Activated naive CD8-positive, alpha-beta T cell treated with anti-CD3 and anti-CD28 coated beads, Interleukin-2, amount 50 U/mL, for 24 hours (primary cell): ENCODE measurements around the gene FARP1.

Experiments used
- ATAC-seq: fragments of 150-1000 bp; cut with Tn5 transposase; one replicate; pipeline ENCODE4 v1.10.0; 2021
- DNase-seq: peaks from one replicate; pipeline ENCODE4 v3.0.0; 2021
- H3K27ac Mint-ChIP-seq: one replicate; pipeline ENCODE4 v1.8.0; 2021; ENCODE audit warnings: mild to moderate bottlenecking, mixed read lengths
- H3K27me3 Mint-ChIP-seq: one replicate; pipeline ENCODE4 v1.8.0; 2021; ENCODE audit warnings: mixed read lengths
- H3K36me3 Mint-ChIP-seq: one replicate; pipeline ENCODE4 v1.8.0; 2021; ENCODE audit warnings: low read depth, mixed read lengths
- H3K4me1 Mint-ChIP-seq: one replicate; pipeline ENCODE4 v1.8.0; 2021; ENCODE audit warnings: mixed read lengths
- H3K4me3 Mint-ChIP-seq: one replicate; pipeline ENCODE4 v1.8.0; 2021; ENCODE audit warnings: mild to moderate bottlenecking, moderate library complexity, mixed read lengths
- H3K9me3 Mint-ChIP-seq: one replicate; pipeline ENCODE4 v1.8.0; 2021; ENCODE audit warnings: mixed read lengths

The FARP1 gene

GRCh38 chr13:98322091-98322718, 179.3 kb downstream of the FARP1 start:
- peaks cover 3% of the 10 kb centered on the region for H3K27me3 Mint-ChIP-seq
- no peak overlapping the region for H3K27ac Mint-ChIP-seq
- no peak overlapping the region for H3K4me3 Mint-ChIP-seq
- no peaks in the 10 kb centered on the region for H3K9me3 Mint-ChIP-seq
- ATAC-seq: no peak
- no peaks in the 10 kb centered on the region for H3K4me1 Mint-ChIP-seq
- H3K36me3 Mint-ChIP-seq: no peaks in the 10 kb centered on the region
- DNase-seq: no peak

GRCh38 chr13:98324105-98324504, 181.2 kb downstream of the FARP1 start:
- H3K4me3 Mint-ChIP-seq: no peak overlapping the region
- no peaks in the 10 kb centered on the region for H3K9me3 Mint-ChIP-seq
- no peaks in the 10 kb centered on the region for H3K36me3 Mint-ChIP-seq
- no peak overlapping the region for H3K27ac Mint-ChIP-seq
- H3K27me3 Mint-ChIP-seq: peaks cover 6% of the 10 kb centered on the region
- no peaks in the 10 kb centered on the region for H3K4me1 Mint-ChIP-seq
- ATAC-seq: no peak
- DNase-seq: no peak

- no peak overlapping the region for H3K27ac Mint-ChIP-seq
- no peaks in the 10 kb centered on the region for H3K4me1 Mint-ChIP-seq
- no peaks in the 10 kb centered on the region for H3K9me3 Mint-ChIP-seq
- no peaks in the 10 kb centered on the region for H3K36me3 Mint-ChIP-seq
- ATAC-seq (no peak), DNase-seq (no peak)
- peaks cover 4% of the 10 kb centered on the region for H3K27me3 Mint-ChIP-seq
- no peak overlapping the region for H3K4me3 Mint-ChIP-seq
These were observed 182.8 kb downstream of the FARP1 start for GRCh38 chr13:98325724-98326123.

GRCh38 chr13:98326291-98326690, 183.4 kb downstream of the FARP1 start:
- Mint-ChIP-seq H3K27me3 (peaks cover 6% of the 10 kb centered on the region), H3K4me1 (no peaks in the 10 kb centered on the region), H3K27ac (no peak overlapping the region), H3K9me3 (no peaks in the 10 kb centered on the region), H3K4me3 (no peak overlapping the region), H3K36me3 (no peaks in the 10 kb centered on the region)
- ATAC-seq (no peak), DNase-seq (no peak)

GRCh38 chr13:98327371-98328270, 184.7 kb downstream of the FARP1 start:
- no peak overlapping the region for H3K27ac Mint-ChIP-seq
- ATAC-seq (no peak), DNase-seq (no peak)
- H3K9me3 Mint-ChIP-seq: no peaks in the 10 kb centered on the region
- no peaks in the 10 kb centered on the region for H3K36me3 Mint-ChIP-seq
- H3K4me3 Mint-ChIP-seq: no peak overlapping the region
- H3K4me1 Mint-ChIP-seq: no peaks in the 10 kb centered on the region
- H3K27me3 Mint-ChIP-seq: peaks cover 6% of the 10 kb centered on the region

- no peak overlapping the region for H3K4me3 Mint-ChIP-seq
- no peak for ATAC-seq
- no peaks in the 10 kb centered on the region for H3K9me3 Mint-ChIP-seq
- DNase-seq: no peak
- peaks cover 6% of the 10 kb centered on the region for H3K27me3 Mint-ChIP-seq
- no peak overlapping the region for H3K27ac Mint-ChIP-seq
- H3K36me3 Mint-ChIP-seq: no peaks in the 10 kb centered on the region
- no peaks in the 10 kb centered on the region for H3K4me1 Mint-ChIP-seq
These were observed 185.6 kb downstream of the FARP1 start for GRCh38 chr13:98328511-98328910.

- Mint-ChIP-seq H3K9me3 (no peaks in the 10 kb centered on the region), H3K27me3 (peaks cover 5% of the 10 kb centered on the region), H3K27ac (no peak overlapping the region), H3K36me3 (no peaks in the 10 kb centered on the region), H3K4me3 (no peak overlapping the region), H3K4me1 (no peaks in the 10 kb centered on the region)
- ATAC-seq (no peak), DNase-seq (no peak)
These were observed 189.3 kb downstream of the FARP1 start for GRCh38 chr13:98332222-98332621.

GRCh38 chr13:98332691-98333090, 189.8 kb downstream of the FARP1 start:
- DNase-seq (no peak), ATAC-seq (no peak)
- H3K9me3 Mint-ChIP-seq: no peaks in the 10 kb centered on the region
- no peak overlapping the region for H3K27ac Mint-ChIP-seq
- H3K4me3 Mint-ChIP-seq: no peak overlapping the region
- H3K4me1 Mint-ChIP-seq: no peaks in the 10 kb centered on the region
- H3K36me3 Mint-ChIP-seq: no peaks in the 10 kb centered on the region
- peaks cover 4% of the 10 kb centered on the region for H3K27me3 Mint-ChIP-seq

GRCh38 chr13:98333486-98333885, 190.6 kb downstream of the FARP1 start:
- no peak for DNase-seq
- no peak overlapping the region for H3K4me3 Mint-ChIP-seq

GRCh38 chr13:98334620-98335205, 191.8 kb downstream of the FARP1 start:
- DNase-seq (no peak), ATAC-seq (no peak)
- Mint-ChIP-seq H3K4me1 (no peaks in the 10 kb centered on the region), H3K36me3 (no peaks in the 10 kb centered on the region), H3K9me3 (no peaks in the 10 kb centered on the region), H3K4me3 (no peak overlapping the region), H3K27ac (no peak overlapping the region), H3K27me3 (peaks cover 8% of the 10 kb centered on the region)

More at GRCh38 chr13:98333486-98333885, 190.6 kb downstream of the FARP1 start:
- H3K9me3 Mint-ChIP-seq: no peaks in the 10 kb centered on the region
- H3K27me3 Mint-ChIP-seq: peaks cover 6% of the 10 kb centered on the region
- no peak for ATAC-seq
- H3K36me3 Mint-ChIP-seq: no peaks in the 10 kb centered on the region
- no peaks in the 10 kb centered on the region for H3K4me1 Mint-ChIP-seq
- no peak overlapping the region for H3K27ac Mint-ChIP-seq

GRCh38 chr13:98335721-98336120, 192.8 kb downstream of the FARP1 start:
- no peaks in the 10 kb centered on the region for H3K4me1 Mint-ChIP-seq
- no peak overlapping the region for H3K4me3 Mint-ChIP-seq
- H3K36me3 Mint-ChIP-seq: no peaks in the 10 kb centered on the region
- H3K27me3 Mint-ChIP-seq: peaks cover 7% of the 10 kb centered on the region
- no peak overlapping the region for H3K27ac Mint-ChIP-seq
- ATAC-seq: no peak
- no peaks in the 10 kb centered on the region for H3K9me3 Mint-ChIP-seq
- DNase-seq: no peak

GRCh38 chr13:98338310-98338709, 195.4 kb downstream of the FARP1 start:
- no peak overlapping the region for H3K27ac Mint-ChIP-seq
- peaks cover 7% of the 10 kb centered on the region for H3K27me3 Mint-ChIP-seq
- H3K4me1 Mint-ChIP-seq: no peaks in the 10 kb centered on the region
- no peak overlapping the region for H3K4me3 Mint-ChIP-seq
- no peaks in the 10 kb centered on the region for H3K36me3 Mint-ChIP-seq
- DNase-seq (no peak), ATAC-seq (no peak)
- H3K9me3 Mint-ChIP-seq: no peaks in the 10 kb centered on the region

GRCh38 chr13:98339684-98340425, 197.0 kb downstream of the FARP1 start:
- no peaks in the 10 kb centered on the region for H3K4me1 Mint-ChIP-seq
- DNase-seq (no peak), ATAC-seq (no peak)
- no peaks in the 10 kb centered on the region for H3K9me3 Mint-ChIP-seq
- no peak overlapping the region for H3K27ac Mint-ChIP-seq
- H3K36me3 Mint-ChIP-seq: no peaks in the 10 kb centered on the region
- H3K4me3 Mint-ChIP-seq: no peak overlapping the region
- peaks cover 8% of the 10 kb centered on the region for H3K27me3 Mint-ChIP-seq

- Mint-ChIP-seq H3K4me3 (no peak overlapping the region), H3K9me3 (no peaks in the 10 kb centered on the region), H3K4me1 (no peaks in the 10 kb centered on the region), H3K27me3 (peaks cover 8% of the 10 kb centered on the region), H3K27ac (no peak overlapping the region), H3K36me3 (no peaks in the 10 kb centered on the region)
- ATAC-seq: no peak
- DNase-seq: no peak
These were observed 200.1 kb downstream of the FARP1 start for GRCh38 chr13:98342953-98343352.
